HG03571 (cell line): Measurements from ENCODE around the gene OMG.
"Not testable (repeated sequence)": the region's sequence is repeated elsewhere in the genome, so short reads cannot be mapped to it uniquely, and the experiment has no call there.

Experiments
- ATAC-seq: cut with Tn5 transposase; IDR thresholded peaks from one replicate; pipeline ENCODE4 v1.9.1; 2021; ENCODE audit not compliant: unreplicated experiment

OMG gene

GRCh38 chr17:31297090-31297489 is at the start of gene OMG:
Gene OMG, minus strand, starts transcription at chr17:31297239. Its CDS starts 908 bp downstream, at chr17:31296331.
- ATAC-seq, result no peak

DNA sequence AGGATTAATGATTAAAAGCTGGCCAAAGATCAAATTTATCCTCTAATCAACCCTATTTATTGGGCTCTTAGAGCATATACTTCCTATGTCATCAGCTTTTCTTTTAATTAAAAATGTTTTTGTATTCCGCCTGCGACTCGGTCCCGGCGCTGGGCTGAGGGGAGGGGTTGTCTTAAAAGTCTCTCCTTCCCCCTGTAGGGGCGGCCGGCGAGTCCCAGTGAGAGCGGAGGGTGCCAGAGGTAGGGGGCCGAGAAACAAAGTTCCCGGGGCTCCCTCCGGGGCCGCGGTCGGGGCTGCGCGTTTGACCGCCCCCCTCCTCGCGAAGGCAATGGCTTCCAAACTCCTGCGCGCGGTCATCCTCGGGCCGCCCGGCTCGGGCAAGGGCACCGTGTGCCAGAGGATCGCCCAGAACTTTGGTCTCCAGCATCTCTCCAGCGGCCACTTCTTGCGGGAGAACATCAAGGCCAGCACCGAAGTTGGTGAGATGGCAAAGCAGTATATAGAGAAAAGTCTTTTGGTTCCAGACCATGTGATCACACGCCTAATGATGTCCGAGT is 48.2 kb upstream of the OMG start:
- ATAC-seq, result not testable (repeated sequence)

GRCh38 chr17:31339906-31340661 is 43.0 kb upstream of the OMG start:
- no peak for ATAC-seq

DNA sequence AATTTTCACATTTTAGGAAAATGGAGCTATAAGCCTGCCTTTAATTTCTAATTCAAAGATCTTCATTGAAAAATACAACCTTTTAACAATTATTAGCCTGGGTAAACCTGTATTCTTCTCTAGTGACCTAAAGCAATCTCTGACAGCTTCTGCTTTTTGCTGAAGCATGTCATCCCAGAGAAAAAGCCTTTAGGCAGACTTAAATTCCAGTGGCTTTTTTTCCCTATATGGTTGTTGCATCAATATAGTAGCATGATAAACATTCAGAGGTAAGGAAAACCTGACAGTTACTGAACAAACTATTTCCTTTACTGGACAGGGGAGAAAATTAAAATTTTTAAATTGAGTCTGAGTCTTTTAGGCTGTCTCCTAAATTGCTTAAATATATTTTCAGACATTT is 32.2 kb upstream of the OMG start:
- no peak for ATAC-seq

DNA sequence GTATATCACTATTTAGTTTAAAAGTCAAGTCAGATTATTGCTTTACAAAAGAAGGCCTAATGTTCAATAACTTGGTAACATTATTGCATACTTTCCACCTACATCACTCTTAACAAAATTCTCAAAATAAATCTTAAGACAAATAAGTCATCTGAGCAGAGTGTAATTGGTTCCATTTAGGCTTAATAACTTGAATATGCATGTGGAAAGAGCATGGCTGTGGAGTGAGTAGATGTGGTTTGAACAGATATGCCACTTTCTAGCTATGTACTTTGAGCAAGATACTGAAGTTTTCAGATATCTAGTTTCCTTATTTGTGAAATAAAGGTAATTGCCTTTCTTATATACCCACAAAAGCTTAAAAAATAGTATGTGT is 31.1 kb upstream of the OMG start:
- ATAC-seq, result no peak

GRCh38 chr17:31327534-31328159 is 30.6 kb upstream of the OMG start:
- no peak for ATAC-seq

GRCh38 chr17:31323551-31323950 is 26.5 kb upstream of the OMG start:
- ATAC-seq, result no peak

DNA sequence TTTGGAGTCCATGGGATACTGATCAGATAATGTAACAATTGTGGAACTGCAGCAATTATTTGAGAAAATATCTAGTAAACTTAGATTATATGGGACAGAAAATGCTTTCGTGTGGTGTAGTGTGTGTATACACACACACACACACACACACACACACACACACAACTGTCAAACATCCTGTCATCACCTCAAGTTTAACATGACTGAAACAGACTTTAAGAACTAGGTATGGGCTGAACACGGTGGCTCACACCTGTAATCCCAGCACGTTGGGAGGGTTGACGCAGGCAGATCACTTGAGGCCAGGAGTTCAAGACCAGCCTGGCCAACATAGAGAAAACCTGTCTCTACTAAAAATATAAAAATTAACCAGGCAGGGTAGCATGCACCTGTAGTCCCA is 24.9 kb upstream of the OMG start:
- ATAC-seq, result no peak

GRCh38 chr17:31321481-31321880 is 24.4 kb upstream of the OMG start, which contains the start of gene EVI2A:
Gene EVI2A, minus strand, starts transcription at chr17:31321622. Its CDS starts 2,609 bp downstream, at chr17:31319013.
- no peak for ATAC-seq

DNA sequence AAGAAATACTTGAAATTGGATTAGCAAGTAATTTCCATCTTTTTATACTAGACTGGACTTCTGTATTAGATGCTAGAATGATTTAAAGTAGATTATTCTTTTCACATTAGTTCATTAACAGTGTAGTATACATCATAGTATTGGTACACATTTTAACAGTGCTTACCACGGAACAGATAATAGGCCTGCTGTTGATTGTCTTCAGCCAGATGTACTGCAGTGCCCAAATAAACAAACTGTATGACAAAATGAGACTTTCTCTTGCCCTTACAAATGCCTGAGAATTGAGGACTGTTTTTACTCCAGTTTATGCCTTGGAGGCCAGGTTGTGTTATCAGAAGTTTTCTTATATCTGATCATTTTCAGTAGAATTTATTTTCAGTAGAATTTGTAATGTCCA is 23.8 kb upstream of the OMG start:
- no peak for ATAC-seq

- ATAC-seq, result no peak
Observed at GRCh38 chr17:31320241-31320640, 23.2 kb upstream of the OMG start.

DNA sequence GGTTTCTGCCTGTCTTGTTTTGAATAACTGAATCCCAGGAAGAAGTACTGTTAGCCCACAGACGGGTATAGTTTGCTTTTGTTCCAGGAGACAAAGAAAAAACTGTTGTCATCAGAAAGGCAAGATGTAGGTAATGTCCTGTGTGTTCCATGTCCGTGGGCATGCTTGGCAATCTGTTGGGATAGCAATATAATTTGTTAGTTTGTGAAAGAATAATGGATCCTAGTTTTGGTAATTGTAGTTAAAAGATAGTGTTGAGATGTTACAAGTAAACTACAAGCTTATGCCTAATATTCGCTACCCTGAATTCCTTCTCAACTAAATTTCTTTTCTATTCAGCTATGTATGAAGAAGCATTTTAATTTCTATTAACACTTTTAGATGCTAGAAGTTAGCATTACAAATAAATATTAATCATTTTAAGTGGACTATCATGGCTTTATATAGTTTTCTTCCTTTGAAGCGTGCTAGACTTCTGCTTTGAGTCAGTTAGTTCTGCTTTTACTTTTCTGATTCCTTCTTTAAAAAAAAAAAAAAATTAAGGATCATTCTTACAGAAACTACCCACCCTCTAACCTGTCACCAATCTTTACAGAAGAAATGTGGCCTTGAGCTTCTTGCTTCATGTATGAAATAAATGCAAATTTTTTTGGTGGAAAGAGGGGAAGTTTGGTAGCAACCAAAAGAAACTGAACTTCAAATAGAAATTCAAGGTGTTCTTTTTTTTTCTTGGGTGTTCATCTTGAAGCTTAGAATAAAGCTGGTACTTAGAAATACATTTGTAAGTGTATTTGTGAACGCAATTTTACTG is 22.0 kb upstream of the OMG start:
- ATAC-seq, result no peak

DNA sequence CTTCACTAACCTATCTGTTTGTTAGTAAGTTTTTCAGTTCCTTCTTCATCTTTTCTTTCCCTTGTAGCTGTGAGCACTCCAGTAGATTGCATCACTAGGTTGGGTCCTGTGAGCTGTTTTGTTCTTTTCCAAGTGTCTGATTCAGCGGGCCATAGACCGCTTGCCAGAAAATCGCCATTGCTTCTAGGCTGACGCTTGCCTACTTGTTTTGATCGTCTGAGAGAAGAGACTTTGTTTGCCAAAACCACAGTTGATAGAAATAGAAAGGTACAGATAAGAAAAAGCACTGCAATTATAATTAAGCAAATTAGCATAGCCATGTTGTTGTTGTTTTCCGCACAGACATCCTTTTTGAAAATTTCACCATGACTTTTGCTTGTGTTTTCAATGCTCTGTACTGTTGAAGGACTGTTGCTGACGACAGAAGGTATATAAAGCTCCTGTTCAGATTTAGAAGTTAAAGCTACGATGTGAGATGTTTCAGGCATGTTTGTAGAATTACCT is 21.3 kb upstream of the OMG start:
- no peak for ATAC-seq

DNA sequence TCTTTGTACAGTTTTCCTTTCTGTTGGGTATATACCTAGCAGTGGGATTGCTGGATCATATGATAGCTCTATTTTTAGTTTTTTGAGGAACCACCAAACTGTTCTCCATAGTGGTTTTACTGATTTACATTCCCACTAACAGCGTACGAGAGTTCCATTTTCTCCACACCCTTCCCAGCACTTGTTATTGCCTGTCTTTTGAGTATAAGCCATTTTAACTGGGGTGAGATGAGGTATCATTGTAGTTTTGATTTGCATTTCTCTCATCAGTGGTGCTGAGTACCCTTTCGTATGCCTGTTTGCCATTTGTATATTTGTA is 17.7 kb upstream of the OMG start:
- no peak for ATAC-seq

GRCh38 chr17:31313982-31314781 is 17.1 kb upstream of the OMG start, which contains the start of gene EVI2B:
Gene EVI2B, minus strand, starts transcription at chr17:31314054. Its CDS starts 8,445 bp downstream, at chr17:31305609.
- no peak for ATAC-seq

GRCh38 chr17:31312223-31312622 is 15.2 kb upstream of the OMG start:
- not testable (repeated sequence) for ATAC-seq

- ATAC-seq, result no peak
Observed at GRCh38 chr17:31311526-31311925, 14.5 kb upstream of the OMG start.

- ATAC-seq, result no peak
Observed at GRCh38 chr17:31310886-31311285, 13.8 kb upstream of the OMG start.

- ATAC-seq, result no peak
Observed at GRCh38 chr17:31310260-31310659, 13.2 kb upstream of the OMG start.

DNA sequence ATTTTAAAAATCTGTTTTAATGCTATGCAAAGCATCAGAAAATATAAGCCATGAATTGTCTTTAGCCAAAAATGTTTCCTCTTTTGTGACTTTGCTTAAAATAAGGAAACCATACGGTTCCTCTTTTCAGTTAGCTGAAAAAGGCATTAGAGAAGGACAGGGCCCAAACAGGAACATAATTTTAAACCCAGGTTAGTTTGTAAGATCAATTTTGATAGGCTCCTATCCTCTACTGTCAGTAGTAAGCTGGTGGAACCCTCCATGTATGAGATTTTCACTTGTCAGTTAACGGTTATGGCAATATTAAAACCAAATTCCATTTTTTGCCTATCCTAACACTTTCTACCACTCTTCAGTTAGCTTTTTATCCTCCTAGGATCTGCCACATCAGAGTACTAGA is 12.5 kb upstream of the OMG start:
- no peak for ATAC-seq
